ENCODE measurements around the gene RMI2.

DNA sequence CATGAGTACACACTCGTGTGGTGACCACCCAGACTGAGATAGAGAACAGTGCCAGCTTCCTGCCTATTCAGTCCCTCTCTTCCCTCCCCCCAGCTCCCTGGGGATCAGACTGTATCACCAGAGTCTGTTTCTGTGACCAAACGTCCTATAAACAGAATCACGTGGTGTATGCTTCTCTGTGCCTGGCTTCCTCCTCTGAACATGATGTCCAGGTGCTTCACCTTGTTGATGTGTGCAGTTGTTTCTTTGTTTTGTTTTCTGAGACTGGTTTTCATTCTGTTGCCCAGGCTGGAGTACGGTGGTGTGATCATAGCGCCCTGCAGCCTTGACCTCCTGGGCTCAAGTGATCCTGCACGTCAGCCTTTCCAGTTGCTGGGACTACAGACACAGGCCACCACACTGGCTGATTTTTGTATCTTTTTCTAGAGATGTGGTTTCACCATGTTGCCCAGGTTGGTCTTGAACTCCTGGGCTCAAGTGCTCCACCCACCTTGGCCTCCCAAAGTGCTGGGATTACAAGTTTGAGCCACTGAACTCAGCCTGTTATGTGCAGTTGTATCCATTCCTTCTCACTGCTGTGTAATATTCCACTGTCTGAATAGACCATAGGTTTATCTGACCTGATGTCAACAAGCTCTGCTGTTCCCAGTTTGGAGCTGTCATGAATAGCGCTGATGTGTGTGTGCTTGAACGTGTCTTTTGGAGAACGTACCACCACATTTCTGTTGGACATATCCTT, 35.2 kb upstream of the RMI2 start:
- TF ChIP-seq, protein P1, sequence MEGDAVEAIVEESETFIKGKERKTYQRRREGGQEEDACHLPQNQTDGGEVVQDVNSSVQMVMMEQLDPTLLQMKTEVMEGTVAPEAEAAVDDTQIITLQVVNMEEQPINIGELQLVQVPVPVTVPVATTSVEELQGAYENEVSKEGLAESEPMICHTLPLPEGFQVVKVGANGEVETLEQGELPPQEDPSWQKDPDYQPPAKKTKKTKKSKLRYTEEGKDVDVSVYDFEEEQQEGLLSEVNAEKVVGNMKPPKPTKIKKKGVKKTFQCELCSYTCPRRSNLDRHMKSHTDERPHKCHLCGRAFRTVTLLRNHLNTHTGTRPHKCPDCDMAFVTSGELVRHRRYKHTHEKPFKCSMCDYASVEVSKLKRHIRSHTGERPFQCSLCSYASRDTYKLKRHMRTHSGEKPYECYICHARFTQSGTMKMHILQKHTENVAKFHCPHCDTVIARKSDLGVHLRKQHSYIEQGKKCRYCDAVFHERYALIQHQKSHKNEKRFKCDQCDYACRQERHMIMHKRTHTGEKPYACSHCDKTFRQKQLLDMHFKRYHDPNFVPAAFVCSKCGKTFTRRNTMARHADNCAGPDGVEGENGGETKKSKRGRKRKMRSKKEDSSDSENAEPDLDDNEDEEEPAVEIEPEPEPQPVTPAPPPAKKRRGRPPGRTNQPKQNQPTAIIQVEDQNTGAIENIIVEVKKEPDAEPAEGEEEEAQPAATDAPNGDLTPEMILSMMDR (IDR thresholded peaks at IDR 0.05), result no peak
- TF ChIP-seq POLR2A (IDR thresholded peaks at IDR 0.05), result no peak
